Measurements from ENCODE around the gene SLC38A10. TPM values are rescaled to one million over a fixed set of nuclear protein-coding genes. Genes with fewer than 3 reads are reported as not detected.
A peak's percentile ranks its signal among the peaks of the same experiment; 100 is the strongest.

SLC38A10 gene
- total and polyA plus RNA-seq, 2 of the 13 experiments (the other 11 are each of a cell fraction or from before 2014, with no cell fraction given): 23.4 to 55.8 TPM

- TF ChIP-seq CBX1 (IDR thresholded peaks at IDR 0.05; ENCODE audit: low read depth) (peak; percentile 61), GTF3A (CRISPR knock-in tag; conservative IDR thresholded peaks at IDR 0.05) (no peak), NFKB2 (CRISPR knock-in tag; IDR thresholded peaks at IDR 0.05; ENCODE audit: borderline replicate concordance) (peak; percentile 61; the same call in 1 of the 2 replicates), EP300 (IDR thresholded peaks at IDR 0.05; ENCODE audit: low read depth in 2 of 2, low read length in 2 of 2) (no peak), EP300 (CRISPR knock-in tag; IDR thresholded peaks at IDR 0.05; ENCODE audit: borderline replicate concordance) (no peak), ZNF790 (CRISPR knock-in tag; IDR thresholded peaks at IDR 0.05; ENCODE audit: borderline replicate concordance) (no peak), BATF2 (CRISPR knock-in tag; IDR thresholded peaks at IDR 0.05) (no peak), ZNF710 (CRISPR knock-in tag; IDR thresholded peaks at IDR 0.05; ENCODE audit: borderline replicate concordance) (no peak; the same call in 1 of the 2 replicates), SIX1 (CRISPR knock-in tag; IDR thresholded peaks at IDR 0.05; ENCODE audit: borderline replicate concordance) (no peak), RXRB (CRISPR knock-in tag; IDR thresholded peaks at IDR 0.05; ENCODE audit: borderline replicate concordance) (peak; percentile 68), ZBTB44 (CRISPR knock-in tag; IDR thresholded peaks at IDR 0.05) (no peak), PREB (CRISPR knock-in tag; IDR thresholded peaks at IDR 0.05) (no peak), KDM2A (CRISPR knock-in tag; IDR thresholded peaks at IDR 0.05; ENCODE audit: borderline replicate concordance, low read depth) (peak; percentile 83), MLLT10 (CRISPR knock-in tag; IDR thresholded peaks at IDR 0.05) (no peak), REPIN1 (CRISPR knock-in tag; IDR thresholded peaks at IDR 0.05; ENCODE audit: borderline replicate concordance, low read depth) (0 out of 2 replicates have a peak, but pooled peaks have one; percentile 15), ZNF44 (CRISPR knock-in tag; IDR thresholded peaks at IDR 0.05) (0 out of 2 replicates have a peak, but pooled peaks have one; percentile 45), YY1 (IDR thresholded peaks at IDR 0.05; ENCODE audit: insufficient read depth, insufficient replicate concordance, low read depth, low read length) (peak; percentile 64), ZNF326 (CRISPR knock-in tag; IDR thresholded peaks at IDR 0.05; ENCODE audit: borderline replicate concordance) (no peak), FOXP1 (IDR thresholded peaks at IDR 0.05) (no peak), FOXP1 (CRISPR knock-in tag; IDR thresholded peaks at IDR 0.05) (peak; percentile 14; the same call in 1 of the 2 replicates), ZNF781 (CRISPR knock-in tag; IDR thresholded peaks at IDR 0.05; ENCODE audit: borderline replicate concordance, not compliant biosample characterization) (peak; percentile 90), ZNF180 (CRISPR knock-in tag; IDR thresholded peaks at IDR 0.05; ENCODE audit: borderline replicate concordance, low read depth) (no peak)
Measured at GRCh38 chr17:81295031-81295675, at the start of gene SLC38A10 (continued).

All from HepG2 (cell line).